DOHH2 (cell line): ENCODE results near the gene DCLK1.

Experiments used
- H3F3A ChIP-seq: fragments of 200-600 bp; sonication (generic), shearing (Covaris generic); 2 replicates; pipeline ENCODE4 v1.6.0; 2016; ENCODE audit warnings: antibody characterized with exemption, mild to moderate bottlenecking; ENCODE audit not compliant: control insufficient read depth, insufficient read depth
- H3K27ac ChIP-seq: fragments of 200-600 bp; sonication (generic); 2 replicates; pipeline ENCODE4 v1.5.1; 2014; ENCODE audit warnings: low read depth, mild to moderate bottlenecking, low read length, moderate library complexity
- H3K27me3 ChIP-seq: fragments of 200-600 bp; sonication (generic); 2 replicates; pipeline ENCODE4 v1.6.1; 2014; ENCODE audit warnings: mild to moderate bottlenecking, low read length, mixed read lengths; ENCODE audit not compliant: control insufficient read depth
- H3K36me3 ChIP-seq: fragments of 200-600 bp; sonication (generic); 2 replicates; pipeline ENCODE4 v1.6.1; 2014; ENCODE audit warnings: mild to moderate bottlenecking, low read length, moderate library complexity, mixed read lengths; ENCODE audit not compliant: control insufficient read depth
- H3K4me1 ChIP-seq: fragments of 200-600 bp; sonication (generic); 2 replicates; pipeline ENCODE4 v1.6.1; 2014; ENCODE audit warnings: mild to moderate bottlenecking, low read length, mixed read lengths; ENCODE audit not compliant: control insufficient read depth
- H3K4me2 ChIP-seq: fragments of 200-600 bp; sonication (generic); 2 replicates; pipeline ENCODE4 v1.6.0; 2014; ENCODE audit warnings: mild to moderate bottlenecking, low read length, moderate library complexity
- H3K4me3 ChIP-seq: fragments of 200-600 bp; sonication (generic); 2 replicates; pipeline ENCODE4 v1.5.1; 2014; ENCODE audit warnings: mild to moderate bottlenecking, low read length, mixed read lengths
- H3K79me2 ChIP-seq: fragments of 200-600 bp; sonication (generic); 2 replicates; pipeline ENCODE4 v1.6.1; 2014; ENCODE audit warnings: mild to moderate bottlenecking, low read length, mixed read lengths; ENCODE audit not compliant: control insufficient read depth
- H3K9me2 ChIP-seq: fragments of 200-600 bp; sonication (generic); replicated peaks from 2 replicates; pipeline ENCODE4 v1.6.1; 2014; ENCODE audit warnings: mild to moderate bottlenecking, low read length, mixed read lengths; ENCODE audit not compliant: control insufficient read depth
- H3K9me3 ChIP-seq: fragments of 200-600 bp; sonication (generic); 2 replicates; pipeline ENCODE4 v1.6.1; 2014; ENCODE audit warnings: antibody characterized with exemption, low read length, mixed read lengths; ENCODE audit not compliant: control insufficient read depth, insufficient read depth
- H4K20me1 ChIP-seq: fragments of 200-600 bp; sonication (generic); 2 replicates; pipeline ENCODE4 v1.6.0; 2014; ENCODE audit warnings: low read depth, mild to moderate bottlenecking, antibody characterized with exemption, low read length, moderate library complexity; ENCODE audit not compliant: control insufficient read depth, insufficient read depth
- EZH2phosphoT487 ChIP-seq: fragments of 200-600 bp; sonication (generic); IDR thresholded peaks from 2 replicates; pipeline ENCODE4 v1.6.1; 2017; ENCODE audit warnings: borderline replicate concordance, mild to moderate bottlenecking, antibody characterized with exemption, low read length, moderate library complexity, mixed read lengths
- TF ChIP-seq, protein P1 (sequence below): fragments of 200-600 bp; sonication (generic); IDR thresholded peaks from one replicate; pipeline ENCODE4 v1.5.1; 2014; ENCODE audit warnings: antibody characterized with exemption, mild to moderate bottlenecking, low read depth, low read length; ENCODE audit not compliant: poor library complexity, severe bottlenecking

Gene DCLK1

DNA sequence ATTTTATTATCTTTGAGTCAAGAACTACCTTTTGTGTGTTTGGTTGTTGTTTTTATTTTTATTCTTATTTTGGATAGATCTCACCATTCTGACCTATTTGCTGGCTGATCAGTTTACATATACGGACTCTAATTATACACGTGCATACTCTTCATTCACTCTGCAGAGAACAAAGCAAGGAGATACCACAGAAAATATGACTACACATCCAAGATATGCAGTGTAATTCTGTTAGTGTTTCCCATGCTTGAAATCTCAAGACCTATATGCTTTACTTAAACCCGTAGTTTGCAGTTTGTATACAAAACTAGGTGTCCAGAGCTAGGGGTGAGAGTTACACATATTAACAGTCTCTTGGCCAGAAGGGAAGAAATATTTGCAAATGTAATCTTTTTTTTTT is 205.5 kb downstream of the DCLK1 start:
- H3K4me1 ChIP-seq, result no peaks in the 10 kb centered on the region
- no peaks in the 10 kb centered on the region for H3K79me2 ChIP-seq
- H3K27ac ChIP-seq, result no peak overlapping the region
- no peaks in the 10 kb centered on the region for H3K36me3 ChIP-seq
- H3K9me2 ChIP-seq, result no peaks in the 10 kb centered on the region
- no peaks in the 10 kb centered on the region for H3K27me3 ChIP-seq
- no peaks in the 10 kb centered on the region for H3F3A ChIP-seq
- no peaks in the 10 kb centered on the region for H3K9me3 ChIP-seq
- TF ChIP-seq, protein P1, sequence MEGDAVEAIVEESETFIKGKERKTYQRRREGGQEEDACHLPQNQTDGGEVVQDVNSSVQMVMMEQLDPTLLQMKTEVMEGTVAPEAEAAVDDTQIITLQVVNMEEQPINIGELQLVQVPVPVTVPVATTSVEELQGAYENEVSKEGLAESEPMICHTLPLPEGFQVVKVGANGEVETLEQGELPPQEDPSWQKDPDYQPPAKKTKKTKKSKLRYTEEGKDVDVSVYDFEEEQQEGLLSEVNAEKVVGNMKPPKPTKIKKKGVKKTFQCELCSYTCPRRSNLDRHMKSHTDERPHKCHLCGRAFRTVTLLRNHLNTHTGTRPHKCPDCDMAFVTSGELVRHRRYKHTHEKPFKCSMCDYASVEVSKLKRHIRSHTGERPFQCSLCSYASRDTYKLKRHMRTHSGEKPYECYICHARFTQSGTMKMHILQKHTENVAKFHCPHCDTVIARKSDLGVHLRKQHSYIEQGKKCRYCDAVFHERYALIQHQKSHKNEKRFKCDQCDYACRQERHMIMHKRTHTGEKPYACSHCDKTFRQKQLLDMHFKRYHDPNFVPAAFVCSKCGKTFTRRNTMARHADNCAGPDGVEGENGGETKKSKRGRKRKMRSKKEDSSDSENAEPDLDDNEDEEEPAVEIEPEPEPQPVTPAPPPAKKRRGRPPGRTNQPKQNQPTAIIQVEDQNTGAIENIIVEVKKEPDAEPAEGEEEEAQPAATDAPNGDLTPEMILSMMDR, result no peak
- no peak for TF ChIP-seq EZH2phosphoT487
- no peak overlapping the region for H3K4me3 ChIP-seq
- no peaks in the 10 kb centered on the region for H4K20me1 ChIP-seq
- H3K4me2 ChIP-seq, result no peak overlapping the region

DNA sequence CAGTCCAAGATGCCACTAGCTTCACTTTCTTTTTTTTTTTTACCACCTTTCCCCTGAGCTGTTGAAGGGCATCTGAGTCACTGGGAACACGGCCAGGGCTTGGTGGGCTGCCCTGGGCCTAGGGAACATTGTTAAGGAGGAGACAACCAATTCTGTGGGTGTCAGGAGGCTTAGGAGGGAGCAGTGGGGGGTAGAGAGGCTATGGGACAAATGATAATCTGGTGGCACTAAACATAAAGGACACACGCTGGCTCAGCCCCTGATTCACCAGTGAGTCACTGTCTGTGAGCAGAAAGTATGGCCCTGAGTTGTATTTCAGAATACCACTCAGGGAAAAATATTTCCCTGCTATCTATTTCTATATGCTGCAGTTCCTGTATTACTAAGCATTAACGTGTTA is 207.8 kb downstream of the DCLK1 start:
- TF ChIP-seq EZH2phosphoT487, result no peak
- TF ChIP-seq, protein P1, result no peak
- Histone ChIP-seq H4K20me1 (no peaks in the 10 kb centered on the region), H3K79me2 (no peaks in the 10 kb centered on the region), H3K9me2 (no peaks in the 10 kb centered on the region), H3K9me3 (no peaks in the 10 kb centered on the region), H3K27ac (no peak overlapping the region), H3K4me2 (no peak overlapping the region), H3K36me3 (no peaks in the 10 kb centered on the region), H3K27me3 (no peaks in the 10 kb centered on the region), H3K4me1 (no peaks in the 10 kb centered on the region), H3K4me3 (no peak overlapping the region), H3F3A (no peaks in the 10 kb centered on the region)

DNA sequence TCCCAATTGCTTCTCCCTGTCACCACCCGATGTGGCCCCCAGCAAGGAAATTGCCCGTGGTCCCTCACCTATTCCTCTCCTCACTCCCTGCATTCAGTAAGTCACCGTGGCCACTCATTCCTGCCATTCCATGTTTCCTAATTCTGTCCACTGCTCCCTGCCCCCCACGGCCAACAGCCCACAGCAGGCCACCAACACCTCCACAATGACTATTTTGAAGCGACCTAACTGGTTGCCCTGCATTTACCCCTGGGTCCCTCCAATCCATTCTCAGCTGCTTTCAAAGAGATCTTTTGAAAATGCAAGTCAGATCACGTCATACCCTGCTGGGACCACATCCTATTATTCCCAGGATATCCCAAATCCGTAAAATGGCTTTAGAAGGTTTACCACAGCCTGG is 210.4 kb downstream of the DCLK1 start:
- H3K4me3 ChIP-seq, result no peak overlapping the region
- H3K9me3 ChIP-seq, result no peaks in the 10 kb centered on the region
- no peaks in the 10 kb centered on the region for H3K79me2 ChIP-seq
- no peaks in the 10 kb centered on the region; the same call in 1 of the 2 replicates for H3K27me3 ChIP-seq
- H3K9me2 ChIP-seq, result no peaks in the 10 kb centered on the region; the same call in 1 of the 2 replicates
- no peaks in the 10 kb centered on the region for H3K4me1 ChIP-seq
- H3K4me2 ChIP-seq, result no peak overlapping the region
- no peaks in the 10 kb centered on the region for H4K20me1 ChIP-seq
- no peak overlapping the region for H3K27ac ChIP-seq
- no peaks in the 10 kb centered on the region for H3K36me3 ChIP-seq
- no peaks in the 10 kb centered on the region for H3F3A ChIP-seq
- TF ChIP-seq, protein P1, result no peak
- TF ChIP-seq EZH2phosphoT487, result no peak
